HEK293 (cell line): Measurements from ENCODE around the gene SCAMP2.
A peak's percentile ranks its signal among the peaks of the same experiment; 100 is the strongest.

Experiments
- CTCF ChIA-PET: fragments of 350-600 bp; formaldehyde crosslinking; extraction: SDS; loops from one replicate; lab custom pipeline; 2021; ENCODE audit warnings: antibody characterized with exemption; lab: Yijun Ruan, JAX
- POLR2A ChIA-PET: fragments of 300-600 bp; formaldehyde crosslinking; extraction: SDS; loops from one replicate; lab custom pipeline; 2020; ENCODE audit warnings: antibody characterized with exemption, inconsistent platforms; lab: Yijun Ruan, JAX
- H3K27ac ChIP-seq: fragments of 200-500 bp; sonication (Bioruptor generic); 2 replicates; pipeline ENCODE4 v1.5.1; 2014; ENCODE audit warnings: low read depth, low read length, control low read depth, inconsistent platforms; ENCODE audit errors: extremely low read depth
- H3K36me3 ChIP-seq, 2 experiments: fragments of 200-500 bp in 1 of 2; sonication (Bioruptor generic) in 1 of 2; 1 replicate in 1 of 2; 2 replicates in 1 of 2; pipeline ENCODE4 v1.5.1; 2014 to 2017; ENCODE audit warnings: inconsistent platforms in 2 of 2, low read length in 2 of 2; ENCODE audit not compliant: control insufficient read depth in 2 of 2, insufficient read depth in 1 of 2
- H3K4me1 ChIP-seq: fragments of 200-500 bp; sonication (Bioruptor generic); 2 replicates; pipeline ENCODE4 v1.5.1; 2014; ENCODE audit warnings: mild to moderate bottlenecking, low read length, inconsistent platforms; ENCODE audit not compliant: control insufficient read depth, insufficient read depth
- H3K4me3 ChIP-seq: 2 replicates; pipeline ENCODE4 v1.5.1; 2011; ENCODE audit warnings: low read depth, mild to moderate bottlenecking, control low read depth, low read length, moderate library complexity
- H3K9me3 ChIP-seq: fragments of 200-500 bp; sonication (Bioruptor generic); 2 replicates; pipeline ENCODE4 v1.5.1; 2014; ENCODE audit warnings: low read depth, low read length, inconsistent platforms; ENCODE audit not compliant: control insufficient read depth, insufficient read depth
- EGR2 ChIP-seq: fragments of 450-650 bp; formaldehyde crosslinking; IDR thresholded peaks from 2 replicates; pipeline ENCODE4 v1.5.1; 2016; ENCODE audit warnings: low read depth, missing biosample characterization, missing genetic modification characterization
- OSR2 ChIP-seq: fragments of 450-650 bp; formaldehyde crosslinking; IDR thresholded peaks from 2 replicates; pipeline ENCODE4 v1.5.1; 2016; ENCODE audit warnings: missing biosample characterization, missing genetic modification characterization
- PRDM10 ChIP-seq: fragments of 450-650 bp; formaldehyde crosslinking; IDR thresholded peaks from 2 replicates; pipeline ENCODE4 v1.5.1; 2016; ENCODE audit warnings: missing biosample characterization, missing genetic modification characterization
- SP2 ChIP-seq: fragments of 450-650 bp; formaldehyde crosslinking; IDR thresholded peaks from 2 replicates; pipeline ENCODE4 v1.5.1; 2016; ENCODE audit warnings: missing biosample characterization, missing genetic modification characterization
- WT1 ChIP-seq: fragments of 450-650 bp; formaldehyde crosslinking; IDR thresholded peaks from 2 replicates; pipeline ENCODE4 v1.5.1; 2016; ENCODE audit warnings: missing biosample characterization, missing genetic modification characterization
- ZBTB8A ChIP-seq: fragments of 450-650 bp; formaldehyde crosslinking; IDR thresholded peaks from 2 replicates; pipeline ENCODE4 v1.5.1; 2016; ENCODE audit warnings: missing biosample characterization, missing genetic modification characterization
- ZIC2 ChIP-seq: fragments of 450-650 bp; formaldehyde crosslinking; IDR thresholded peaks from 2 replicates; pipeline ENCODE4 v1.5.1; 2016; ENCODE audit warnings: missing biosample characterization, missing genetic modification characterization
- ZNF18 ChIP-seq: fragments of 450-650 bp; formaldehyde crosslinking; IDR thresholded peaks from 2 replicates; pipeline ENCODE4 v1.5.1; 2016; ENCODE audit warnings: missing biosample characterization, missing genetic modification characterization
- ZNF239 ChIP-seq: fragments of 450-650 bp; formaldehyde crosslinking; IDR thresholded peaks from 2 replicates; pipeline ENCODE4 v1.5.1; 2016; ENCODE audit warnings: missing biosample characterization, missing genetic modification characterization
- ZNF341 ChIP-seq: fragments of 450-650 bp; formaldehyde crosslinking; IDR thresholded peaks from 2 replicates; pipeline ENCODE4; 2016; ENCODE audit warnings: low read depth, missing biosample characterization, missing genetic modification characterization
- ZNF366 ChIP-seq: fragments of 450-650 bp; formaldehyde crosslinking; conservative IDR thresholded peaks from 2 replicates; pipeline ENCODE4 v1.5.1; 2016; ENCODE audit warnings: missing biosample characterization, missing genetic modification characterization
- ZNF398 ChIP-seq: fragments of 450-650 bp; formaldehyde crosslinking; IDR thresholded peaks from 2 replicates; pipeline ENCODE4 v1.5.1; 2017; ENCODE audit warnings: missing biosample characterization, missing genetic modification characterization
- ZNF544 ChIP-seq: fragments of 450-650 bp; formaldehyde crosslinking; IDR thresholded peaks from 2 replicates; pipeline ENCODE4 v1.5.0; 2017; ENCODE audit warnings: missing biosample characterization, missing genetic modification characterization
- ZNF555 ChIP-seq: fragments of 450-650 bp; formaldehyde crosslinking; conservative IDR thresholded peaks from 2 replicates; pipeline ENCODE4 v1.5.1; 2017; ENCODE audit warnings: missing biosample characterization, mild to moderate bottlenecking, missing genetic modification characterization, inconsistent platforms
- ZNF791 ChIP-seq: fragments of 450-650 bp; formaldehyde crosslinking; IDR thresholded peaks from 2 replicates; pipeline ENCODE4 v1.5.1; 2016; ENCODE audit warnings: missing biosample characterization, missing genetic modification characterization
- ZSCAN5A ChIP-seq: fragments of 450-650 bp; formaldehyde crosslinking; IDR thresholded peaks from 2 replicates; pipeline ENCODE4 v1.5.1; 2016; ENCODE audit warnings: missing biosample characterization, missing genetic modification characterization
- TF ChIP-seq, protein P1 (sequence below): fragments of 450-650 bp; formaldehyde crosslinking; IDR thresholded peaks from 2 replicates; pipeline ENCODE4 v1.5.1; 2016; ENCODE audit warnings: missing biosample characterization, missing genetic modification characterization
- TF ChIP-seq, protein P2 (sequence below): fragments of 450-650 bp; formaldehyde crosslinking; IDR thresholded peaks from 2 replicates; pipeline ENCODE4 v1.5.1; 2016; ENCODE audit warnings: missing biosample characterization, missing genetic modification characterization
- TF ChIP-seq, protein P3 (sequence below): fragments of 450-650 bp; formaldehyde crosslinking; IDR thresholded peaks from 2 replicates; pipeline ENCODE4 v1.5.1; 2016; ENCODE audit warnings: missing biosample characterization, missing genetic modification characterization
- TF ChIP-seq, protein P4 (sequence below): fragments of 450-650 bp; formaldehyde crosslinking; IDR thresholded peaks from 2 replicates; pipeline ENCODE4 v1.5.1; 2016; ENCODE audit warnings: missing biosample characterization, missing genetic modification characterization

Gene SCAMP2

GRCh38 chr15:74889883-74890664 is 16.9 kb upstream of the SCAMP2 start, which contains the start of gene MPI (continued):
- TF ChIP-seq, protein P1, sequence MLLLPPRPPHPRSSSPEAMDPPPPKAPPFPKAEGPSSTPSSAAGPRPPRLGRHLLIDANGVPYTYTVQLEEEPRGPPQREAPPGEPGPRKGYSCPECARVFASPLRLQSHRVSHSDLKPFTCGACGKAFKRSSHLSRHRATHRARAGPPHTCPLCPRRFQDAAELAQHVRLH, result peak; percentile 79
- TF ChIP-seq ZNF18 (0 out of 2 replicates have a peak, but pooled peaks have one; percentile 30), ZBTB8A (tag by site-specific recombination) (peak; percentile 71; the same call in 1 of the 2 replicates), WT1 (tag by site-specific recombination) (peak; percentile 69; the same call in 1 of the 2 replicates), OSR2 (tag by site-specific recombination) (no peak), PRDM10 (tag by site-specific recombination) (peak; percentile 73)
- TF ChIP-seq, all 188 proteins: peak for 81

GRCh38 chr15:74889390-74889882 is 16.3 kb upstream of the SCAMP2 start:
- Histone ChIP-seq H3K9me3 (no peaks in the 10 kb centered on the region), H3K36me3 (peaks cover 12 to 29% of the 10 kb centered on the region in 2 experiments; a peak in 2 of 3 replicates), H3K27ac (peak overlapping the region; percentile 66; the same call in 1 of the 2 replicates), H3K4me1 (peaks cover 4% of the 10 kb centered on the region; the same call in 1 of the 2 replicates), H3K4me3 (peak overlapping the region; percentile 75)
- CTCF ChIA-PET, result interaction anchor here (1.0 to 7.7 kb wide), 4 partner anchors 13 to 61 kb away, joined by 3 to 57 read pairs (median 4); partner anchors contain the start of gene FAM219B
- POLR2A ChIA-PET, result interaction anchor here (1.0 to 2.8 kb wide), 10 partner anchors 12 to 134 kb away, joined by 3 to 25 read pairs (median 4); partner anchors contain the start of genes COX5A, CSK, FAM219B and PPCDC
- TF ChIP-seq ZBTB8A (tag by site-specific recombination) (no peak), ZNF366 (tag by site-specific recombination) (peak; percentile 59; the same call in 1 of the 2 replicates), WT1 (tag by site-specific recombination) (peak; percentile 82; the same call in 1 of the 2 replicates), ZNF398 (peak; percentile 61), ZNF555 (tag by site-specific recombination) (no peak), EGR2 (tag by site-specific recombination) (peak; percentile 58; the same call in 1 of the 2 replicates), SP2 (tag by site-specific recombination) (peak; percentile 73), ZNF239 (tag by site-specific recombination) (no peak), ZIC2 (tag by site-specific recombination) (no peak), ZNF544 (no peak), ZSCAN5A (tag by site-specific recombination) (0 out of 2 replicates have a peak, but pooled peaks have one; percentile 20), ZNF791 (no peak), ZNF341 (peak; percentile 84)
- TF ChIP-seq, protein P2, sequence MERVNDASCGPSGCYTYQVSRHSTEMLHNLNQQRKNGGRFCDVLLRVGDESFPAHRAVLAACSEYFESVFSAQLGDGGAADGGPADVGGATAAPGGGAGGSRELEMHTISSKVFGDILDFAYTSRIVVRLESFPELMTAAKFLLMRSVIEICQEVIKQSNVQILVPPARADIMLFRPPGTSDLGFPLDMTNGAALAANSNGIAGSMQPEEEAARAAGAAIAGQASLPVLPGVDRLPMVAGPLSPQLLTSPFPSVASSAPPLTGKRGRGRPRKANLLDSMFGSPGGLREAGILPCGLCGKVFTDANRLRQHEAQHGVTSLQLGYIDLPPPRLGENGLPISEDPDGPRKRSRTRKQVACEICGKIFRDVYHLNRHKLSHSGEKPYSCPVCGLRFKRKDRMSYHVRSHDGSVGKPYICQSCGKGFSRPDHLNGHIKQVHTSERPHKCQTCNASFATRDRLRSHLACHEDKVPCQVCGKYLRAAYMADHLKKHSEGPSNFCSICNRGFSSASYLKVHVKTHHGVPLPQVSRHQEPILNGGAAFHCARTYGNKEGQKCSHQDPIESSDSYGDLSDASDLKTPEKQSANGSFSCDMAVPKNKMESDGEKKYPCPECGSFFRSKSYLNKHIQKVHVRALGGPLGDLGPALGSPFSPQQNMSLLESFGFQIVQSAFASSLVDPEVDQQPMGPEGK (tag by site-specific recombination), result peak; percentile 5; the same call in 1 of the 2 replicates
- TF ChIP-seq, protein P3, sequence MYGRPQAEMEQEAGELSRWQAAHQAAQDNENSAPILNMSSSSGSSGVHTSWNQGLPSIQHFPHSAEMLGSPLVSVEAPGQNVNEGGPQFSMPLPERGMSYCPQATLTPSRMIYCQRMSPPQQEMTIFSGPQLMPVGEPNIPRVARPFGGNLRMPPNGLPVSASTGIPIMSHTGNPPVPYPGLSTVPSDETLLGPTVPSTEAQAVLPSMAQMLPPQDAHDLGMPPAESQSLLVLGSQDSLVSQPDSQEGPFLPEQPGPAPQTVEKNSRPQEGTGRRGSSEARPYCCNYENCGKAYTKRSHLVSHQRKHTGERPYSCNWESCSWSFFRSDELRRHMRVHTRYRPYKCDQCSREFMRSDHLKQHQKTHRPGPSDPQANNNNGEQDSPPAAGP (tag by site-specific recombination), result peak; percentile 55; the same call in 1 of the 2 replicates
- TF ChIP-seq, protein P4, sequence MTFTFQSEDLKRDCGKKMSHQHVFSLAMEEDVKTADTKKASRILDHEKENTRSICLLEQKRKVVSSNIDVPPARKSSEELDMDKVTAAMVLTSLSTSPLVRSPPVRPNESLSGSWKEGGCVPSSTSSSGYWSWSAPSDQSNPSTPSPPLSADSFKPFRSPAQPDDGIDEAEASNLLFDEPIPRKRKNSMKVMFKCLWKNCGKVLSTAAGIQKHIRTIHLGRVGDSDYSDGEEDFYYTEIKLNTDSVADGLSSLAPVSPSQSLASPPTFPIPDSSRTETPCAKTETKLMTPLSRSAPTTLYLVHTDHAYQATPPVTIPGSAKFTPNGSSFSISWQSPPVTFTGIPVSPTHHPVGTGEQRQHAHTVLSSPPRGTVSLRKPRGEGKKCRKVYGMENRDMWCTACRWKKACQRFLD (tag by site-specific recombination), result no peak
